ENCODE data around the gene MRPS33. TPM values are rescaled to one million over a fixed set of nuclear protein-coding genes. Genes with fewer than 3 reads are reported as not detected.

MRPS33 gene
- total RNA-seq, 1 donor from 2014 or later = 49.6 TPM

- DNase-seq (ENCODE audit: low spot score, unreplicated experiment) = no peak
- no peak overlapping the region for H3K4me3 Mint-ChIP-seq (ENCODE audit: low read depth)
- no peaks in the 10 kb centered on the region for H3K27me3 Mint-ChIP-seq
These were observed 32.8 kb downstream of the MRPS33 start for GRCh38 chr7:140981951-140982350.

GRCh38 chr7:140977741-140978140 is 37.0 kb downstream of the MRPS33 start:
- H3K4me1 Mint-ChIP-seq (ENCODE audit: low read depth) = peaks cover 27% of the 10 kb centered on the region
- TF ChIP-seq, protein P1, sequence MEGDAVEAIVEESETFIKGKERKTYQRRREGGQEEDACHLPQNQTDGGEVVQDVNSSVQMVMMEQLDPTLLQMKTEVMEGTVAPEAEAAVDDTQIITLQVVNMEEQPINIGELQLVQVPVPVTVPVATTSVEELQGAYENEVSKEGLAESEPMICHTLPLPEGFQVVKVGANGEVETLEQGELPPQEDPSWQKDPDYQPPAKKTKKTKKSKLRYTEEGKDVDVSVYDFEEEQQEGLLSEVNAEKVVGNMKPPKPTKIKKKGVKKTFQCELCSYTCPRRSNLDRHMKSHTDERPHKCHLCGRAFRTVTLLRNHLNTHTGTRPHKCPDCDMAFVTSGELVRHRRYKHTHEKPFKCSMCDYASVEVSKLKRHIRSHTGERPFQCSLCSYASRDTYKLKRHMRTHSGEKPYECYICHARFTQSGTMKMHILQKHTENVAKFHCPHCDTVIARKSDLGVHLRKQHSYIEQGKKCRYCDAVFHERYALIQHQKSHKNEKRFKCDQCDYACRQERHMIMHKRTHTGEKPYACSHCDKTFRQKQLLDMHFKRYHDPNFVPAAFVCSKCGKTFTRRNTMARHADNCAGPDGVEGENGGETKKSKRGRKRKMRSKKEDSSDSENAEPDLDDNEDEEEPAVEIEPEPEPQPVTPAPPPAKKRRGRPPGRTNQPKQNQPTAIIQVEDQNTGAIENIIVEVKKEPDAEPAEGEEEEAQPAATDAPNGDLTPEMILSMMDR (IDR thresholded peaks at IDR 0.05; ENCODE audit: unreplicated experiment) = no peak
- no peaks in the 10 kb centered on the region for H3K36me3 Mint-ChIP-seq (ENCODE audit: insufficient read depth)
- no peaks in the 10 kb centered on the region for H3K9me3 Mint-ChIP-seq (ENCODE audit: low read depth)
- H3K27ac Mint-ChIP-seq = no peak overlapping the region
- H3K4me3 Mint-ChIP-seq (ENCODE audit: low read depth) = no peak overlapping the region
- no peaks in the 10 kb centered on the region for H3K27me3 Mint-ChIP-seq
- DNase-seq (ENCODE audit: low spot score, unreplicated experiment) = no peak

More at GRCh38 chr7:140981951-140982350, 32.8 kb downstream of the MRPS33 start:
- H3K27ac Mint-ChIP-seq = no peak overlapping the region
- H3K9me3 Mint-ChIP-seq (ENCODE audit: low read depth) = no peaks in the 10 kb centered on the region
- H3K4me1 Mint-ChIP-seq (ENCODE audit: low read depth) = peaks cover 16% of the 10 kb centered on the region
- TF ChIP-seq, protein P1 (IDR thresholded peaks at IDR 0.05; ENCODE audit: unreplicated experiment) = no peak
- no peaks in the 10 kb centered on the region for H3K36me3 Mint-ChIP-seq (ENCODE audit: insufficient read depth)

DNA sequence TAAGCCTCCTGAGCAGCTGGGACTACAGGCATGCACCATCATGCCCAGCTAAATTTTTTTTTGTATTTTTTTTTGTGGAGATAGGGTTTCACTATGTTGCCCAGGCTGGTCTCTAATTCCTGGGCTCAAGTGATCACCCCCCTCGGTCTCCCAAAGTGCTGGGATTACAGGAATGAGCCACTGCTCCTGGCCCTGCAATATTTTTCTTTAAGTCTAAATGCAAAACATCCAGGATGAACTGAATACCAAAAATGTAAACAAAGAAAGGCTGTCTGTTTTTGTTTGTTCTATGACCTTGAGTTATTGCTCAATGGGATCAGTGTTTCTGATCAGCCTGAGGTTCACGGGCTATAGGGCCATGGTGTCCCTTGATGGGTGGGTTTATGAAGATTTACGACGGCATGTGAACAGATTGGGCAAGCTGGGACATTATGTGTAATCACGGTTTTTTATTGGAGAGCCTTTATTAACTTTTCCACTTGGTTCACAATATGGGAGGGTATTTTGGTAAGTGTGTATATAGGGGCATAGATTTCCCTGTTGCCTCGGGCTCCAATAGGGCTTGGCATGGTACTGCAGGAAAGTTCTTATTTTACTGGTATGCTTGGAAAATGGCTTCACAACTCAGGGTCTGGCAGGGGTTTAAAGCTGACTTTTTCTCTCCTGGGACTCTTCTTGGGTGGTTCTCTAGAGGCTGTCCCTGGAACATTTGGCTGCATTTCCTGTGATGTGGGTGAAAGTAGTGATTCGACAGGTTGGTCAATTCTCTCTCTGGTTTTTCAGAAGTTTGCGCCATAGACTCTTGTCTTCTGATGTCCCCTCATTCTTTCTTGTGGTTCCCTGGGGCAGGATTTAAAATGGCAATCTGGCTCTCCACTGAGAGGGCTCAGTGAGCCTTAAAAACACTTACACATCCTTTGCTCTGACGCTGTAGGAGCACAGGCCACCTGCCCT is 41.6 kb downstream of the MRPS33 start:
- no peak for DNase-seq (ENCODE audit: low spot score, unreplicated experiment)

DNA sequence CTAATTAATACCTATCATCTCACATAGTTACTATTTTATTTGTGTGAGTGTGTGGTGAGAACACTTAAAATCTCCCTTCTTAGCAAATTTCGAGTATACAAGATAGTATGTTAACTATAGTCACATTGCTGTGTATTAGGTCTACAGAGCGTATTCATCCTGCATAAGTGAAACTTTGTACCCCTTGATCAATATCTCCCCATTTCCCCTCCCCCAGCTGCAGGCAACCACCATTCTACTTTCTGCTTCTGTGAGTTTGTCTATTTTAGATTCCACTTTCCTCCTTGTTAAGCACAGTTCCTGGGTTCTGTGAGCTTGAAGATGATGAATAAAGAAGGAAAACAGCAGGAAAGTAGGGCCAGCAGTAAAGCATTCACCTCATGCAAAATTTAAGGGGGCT is 42.4 kb downstream of the MRPS33 start:
- Mint-ChIP-seq H3K4me3 (ENCODE audit: low read depth) (no peak overlapping the region), H3K27ac (peak overlapping the region; percentile 25), H3K27me3 (no peaks in the 10 kb centered on the region)

More for the DNA sequence above, 41.6 kb downstream of the MRPS33 start:
- H3K27ac Mint-ChIP-seq = no peak overlapping the region
- no peaks in the 10 kb centered on the region for H3K9me3 Mint-ChIP-seq (ENCODE audit: low read depth)
- H3K4me3 Mint-ChIP-seq (ENCODE audit: low read depth) = no peak overlapping the region
- H3K4me1 Mint-ChIP-seq (ENCODE audit: low read depth) = peaks cover 26% of the 10 kb centered on the region
- TF ChIP-seq, protein P1 (IDR thresholded peaks at IDR 0.05; ENCODE audit: unreplicated experiment) = no peak
- no peaks in the 10 kb centered on the region for H3K36me3 Mint-ChIP-seq (ENCODE audit: insufficient read depth)
- H3K27me3 Mint-ChIP-seq = no peaks in the 10 kb centered on the region

DNA sequence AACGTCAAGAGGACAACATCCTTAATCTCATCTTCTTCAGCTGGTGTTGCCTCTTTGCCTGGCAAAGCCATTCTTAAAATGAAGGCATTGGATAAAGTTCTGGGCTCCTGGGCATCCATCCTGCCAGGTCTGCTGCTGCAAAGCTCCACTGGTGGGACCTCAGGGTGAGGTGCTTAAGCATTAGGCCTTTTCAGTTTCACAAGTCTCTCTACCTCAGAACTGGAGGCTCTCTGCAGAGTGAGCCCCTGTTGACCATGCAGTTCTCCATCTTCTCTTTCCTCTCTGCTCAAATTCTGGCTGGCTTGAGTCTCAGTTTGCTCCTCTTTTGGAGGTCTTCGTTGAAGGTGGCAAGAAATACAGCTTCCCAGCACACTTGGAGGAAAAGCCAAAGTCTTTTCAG is 47.3 kb downstream of the MRPS33 start:
- TF ChIP-seq, protein P1 (IDR thresholded peaks at IDR 0.05; ENCODE audit: unreplicated experiment) = no peak
- H3K9me3 Mint-ChIP-seq (ENCODE audit: low read depth) = no peaks in the 10 kb centered on the region
- DNase-seq (ENCODE audit: low spot score, unreplicated experiment) = no peak
- no peak overlapping the region for H3K27ac Mint-ChIP-seq
- H3K36me3 Mint-ChIP-seq (ENCODE audit: insufficient read depth) = no peaks in the 10 kb centered on the region
- peaks cover 15% of the 10 kb centered on the region for H3K4me1 Mint-ChIP-seq (ENCODE audit: low read depth)
- no peak overlapping the region for H3K4me3 Mint-ChIP-seq (ENCODE audit: low read depth)
- H3K27me3 Mint-ChIP-seq = no peaks in the 10 kb centered on the region

More for the DNA sequence above, 42.4 kb downstream of the MRPS33 start:
- Mint-ChIP-seq H3K4me1 (ENCODE audit: low read depth) (peaks cover 25% of the 10 kb centered on the region), H3K36me3 (ENCODE audit: insufficient read depth) (no peaks in the 10 kb centered on the region), H3K9me3 (ENCODE audit: low read depth) (no peaks in the 10 kb centered on the region)
- TF ChIP-seq, protein P1 (IDR thresholded peaks at IDR 0.05; ENCODE audit: unreplicated experiment) = no peak
- no peak for DNase-seq (ENCODE audit: low spot score, unreplicated experiment)

Data from progenitor cell of endocrine pancreas (in vitro differentiated cells).